ENCODE data around the gene DDX24.
A peak's percentile ranks its signal among the peaks of the same experiment; 100 is the strongest.
"Not testable (repeated sequence)": the region's sequence is repeated elsewhere in the genome, so short reads cannot be mapped to it uniquely, and the experiment has no call there.

Gene DDX24

DNA sequence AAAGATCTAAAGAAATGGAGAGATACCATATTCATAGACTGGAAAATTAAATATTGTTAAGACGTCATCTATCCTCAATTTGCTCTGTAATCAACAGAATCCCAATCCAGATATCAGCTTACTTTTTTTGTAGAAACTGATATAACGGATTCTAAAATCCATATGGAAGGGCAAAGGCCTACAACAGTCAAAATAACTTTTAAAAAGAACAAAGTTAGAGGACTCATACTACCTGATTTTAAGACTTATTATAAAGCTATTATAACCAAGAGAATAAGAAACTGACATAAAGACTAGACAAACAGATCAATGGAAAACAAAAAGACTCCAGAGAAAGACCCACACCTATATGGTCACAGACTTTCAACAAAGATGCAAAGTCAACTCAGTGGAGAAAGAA is 6.0 kb downstream of the DDX24 start:
- peaks cover 43% of the 10 kb centered on the region for H3K36me3 ChIP-seq (ENCODE audit: control insufficient read depth, insufficient read depth, low read length, severe bottlenecking)
- H3K4me3 ChIP-seq (ENCODE audit: low read length) = peak overlapping the region; percentile 63
- no peak overlapping the region for H3K9ac ChIP-seq (ENCODE audit: low read length)
- peaks cover 30% of the 10 kb centered on the region for H3K4me1 ChIP-seq (ENCODE audit: control insufficient read depth, insufficient read depth, low read length)
- no peaks in the 10 kb centered on the region for H3K27me3 ChIP-seq (replicated peaks; ENCODE audit: control insufficient read depth, insufficient read depth, low read length)
- no peak for DNase-seq (ENCODE audit: low read depth)
- peaks cover 24% of the 10 kb centered on the region for H3K9me3 ChIP-seq (ENCODE audit: control insufficient read depth, low read length)

DNA sequence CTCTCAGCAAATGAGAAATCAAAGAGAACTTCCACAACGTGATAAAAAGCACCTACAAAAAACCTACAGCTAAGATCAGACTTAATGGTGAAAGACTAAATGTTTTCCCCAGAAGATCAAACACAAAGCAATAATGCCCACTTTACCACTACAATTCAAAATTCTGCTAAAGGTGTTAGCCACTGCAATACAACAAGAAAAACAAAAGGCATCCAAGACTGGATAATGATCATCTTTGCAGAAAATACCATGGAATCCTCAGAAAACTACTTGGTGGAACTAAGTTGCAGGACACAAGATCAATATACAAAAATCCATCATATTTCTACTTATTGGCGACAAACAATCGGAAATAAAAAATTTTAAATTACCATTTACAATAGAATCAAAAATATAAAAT is 6.5 kb downstream of the DDX24 start:
- H3K4me3 ChIP-seq (ENCODE audit: low read length) = peak overlapping the region; percentile 63
- no peaks in the 10 kb centered on the region for H3K27me3 ChIP-seq (replicated peaks; ENCODE audit: control insufficient read depth, insufficient read depth, low read length)
- H3K4me1 ChIP-seq (ENCODE audit: control insufficient read depth, insufficient read depth, low read length) = peaks cover 26% of the 10 kb centered on the region
- H3K9ac ChIP-seq (ENCODE audit: low read length) = no peak overlapping the region
- DNase-seq (ENCODE audit: low read depth) = no peak
- peaks cover 29% of the 10 kb centered on the region for H3K9me3 ChIP-seq (ENCODE audit: control insufficient read depth, low read length)
- H3K36me3 ChIP-seq (ENCODE audit: control insufficient read depth, insufficient read depth, low read length, severe bottlenecking) = peaks cover 43% of the 10 kb centered on the region

DNA sequence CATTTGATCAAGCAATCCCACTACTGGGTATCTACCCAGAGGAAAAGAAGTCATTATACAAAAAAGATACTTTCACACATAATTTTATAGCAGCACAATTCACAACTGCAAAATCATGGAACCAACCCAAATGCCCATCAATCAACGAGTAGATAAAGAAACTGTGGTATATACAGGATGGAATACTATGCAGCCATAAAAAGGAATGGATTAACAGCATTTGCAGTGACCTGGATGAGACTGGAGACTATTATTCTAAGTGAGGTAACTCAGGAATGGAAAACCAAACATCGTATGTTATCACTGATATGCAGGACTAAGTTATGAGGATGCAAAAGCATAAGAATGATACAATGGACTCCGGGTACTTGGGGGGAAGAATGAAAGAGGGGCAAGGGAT is 8.9 kb downstream of the DDX24 start:
- not testable (repeated sequence) for H3K9ac ChIP-seq (ENCODE audit: low read length); DNase-seq (ENCODE audit: low read depth); H3K4me3 ChIP-seq (ENCODE audit: low read length); H3K27me3 ChIP-seq (replicated peaks; ENCODE audit: control insufficient read depth, insufficient read depth, low read length); H3K4me1 ChIP-seq (ENCODE audit: control insufficient read depth, insufficient read depth, low read length)
- H3K9me3 ChIP-seq (ENCODE audit: control insufficient read depth, low read length) = peaks cover 37% of the 10 kb centered on the region
- H3K36me3 ChIP-seq (ENCODE audit: control insufficient read depth, insufficient read depth, low read length, severe bottlenecking) = peaks cover 22% of the 10 kb centered on the region

DNA sequence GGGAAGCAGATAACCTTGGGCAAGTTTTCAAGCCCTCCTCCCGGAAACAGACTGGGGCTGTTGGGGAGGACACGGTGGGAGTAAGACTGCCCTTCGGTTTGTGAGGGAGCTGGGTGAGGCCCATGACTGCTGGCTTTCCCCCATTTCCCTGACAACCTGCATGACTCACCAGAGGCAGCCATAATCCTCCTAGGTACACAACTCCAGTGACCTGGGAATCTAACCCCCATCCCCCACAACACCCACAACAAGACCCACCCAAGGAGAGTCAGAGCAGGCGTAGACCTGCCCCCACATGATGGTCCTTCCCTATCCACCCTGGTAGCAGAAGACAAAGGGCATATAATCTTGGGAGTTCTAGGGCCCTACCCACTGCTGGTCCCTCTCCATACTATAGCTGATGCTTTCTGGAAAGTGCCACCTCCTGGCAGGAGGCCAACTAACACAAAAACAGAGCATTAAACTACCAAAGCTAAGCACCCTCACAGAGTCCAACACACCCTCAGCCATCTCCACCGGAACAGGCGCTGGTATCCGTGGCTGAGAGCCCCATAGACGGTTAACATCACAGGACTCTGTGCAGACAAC is 14.8 kb downstream of the DDX24 start:
- Histone ChIP-seq H3K4me3 (ENCODE audit: low read length) (no peak overlapping the region), H3K27me3 (replicated peaks; ENCODE audit: control insufficient read depth, insufficient read depth, low read length) (no peaks in the 10 kb centered on the region), H3K36me3 (ENCODE audit: control insufficient read depth, insufficient read depth, low read length, severe bottlenecking) (peaks cover 18% of the 10 kb centered on the region), H3K9me3 (ENCODE audit: control insufficient read depth, low read length) (peaks cover 12% of the 10 kb centered on the region), H3K9ac (ENCODE audit: low read length) (no peak overlapping the region), H3K4me1 (ENCODE audit: control insufficient read depth, insufficient read depth, low read length) (peaks cover 15% of the 10 kb centered on the region)
- no peak for DNase-seq (ENCODE audit: low read depth)

DNA sequence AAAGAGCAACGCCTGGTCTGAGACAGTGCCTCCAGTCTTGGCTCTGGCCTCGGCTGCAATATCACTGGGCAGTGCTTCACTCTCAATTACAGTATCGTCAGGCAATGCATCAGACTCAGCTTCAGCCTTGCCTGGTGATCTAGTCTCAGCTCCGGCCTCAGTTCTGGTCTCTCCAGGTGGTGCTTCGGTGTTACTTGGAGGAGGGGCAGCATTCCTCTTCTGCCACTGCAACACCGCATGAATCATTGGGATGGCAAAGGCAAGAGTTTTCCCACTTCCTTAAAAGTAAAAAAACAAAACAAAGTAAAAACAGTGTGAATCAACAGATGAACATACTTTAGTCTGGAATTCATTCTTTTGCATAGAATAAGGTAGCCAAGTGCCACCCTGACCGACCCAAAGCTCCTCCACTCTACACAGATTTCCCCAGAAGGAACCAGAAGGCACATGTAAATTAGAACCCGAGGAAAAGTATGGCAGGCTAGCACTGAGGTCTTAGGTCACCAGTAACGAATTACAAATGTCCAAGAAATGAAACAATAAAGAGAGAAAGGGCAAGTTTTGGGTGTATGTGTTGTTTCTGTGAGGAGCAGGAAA is 18.6 kb downstream of the DDX24 start:
- peak; percentile 36 for DNase-seq (ENCODE audit: low read depth)
- Histone ChIP-seq H3K9me3 (ENCODE audit: control insufficient read depth, low read length) (no peaks in the 10 kb centered on the region), H3K9ac (ENCODE audit: low read length) (no peak overlapping the region), H3K36me3 (ENCODE audit: control insufficient read depth, insufficient read depth, low read length, severe bottlenecking) (peaks cover 55% of the 10 kb centered on the region), H3K4me1 (ENCODE audit: control insufficient read depth, insufficient read depth, low read length) (peaks cover 22% of the 10 kb centered on the region), H3K27me3 (replicated peaks; ENCODE audit: control insufficient read depth, insufficient read depth, low read length) (no peaks in the 10 kb centered on the region), H3K4me3 (ENCODE audit: low read length) (peak overlapping the region; percentile 45)

DNA sequence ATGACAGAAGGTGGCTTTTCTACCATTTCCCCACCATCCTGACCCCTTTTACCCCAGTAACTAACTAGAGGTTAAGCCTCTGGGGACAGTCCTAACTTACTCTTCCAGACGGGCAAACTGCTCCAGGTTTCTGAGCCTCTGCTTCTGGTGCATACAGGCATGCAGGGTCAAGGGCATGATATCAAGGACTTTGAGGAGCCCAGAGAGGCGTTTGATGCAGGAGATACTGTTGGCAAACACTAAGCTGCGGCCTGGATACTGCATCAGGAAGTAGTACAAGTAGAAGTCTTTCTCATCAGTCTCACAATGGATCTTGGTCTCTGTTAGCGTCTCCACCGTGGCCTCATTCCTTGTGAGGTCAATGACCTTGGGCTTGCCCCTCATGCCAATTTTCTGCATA is 21.0 kb downstream of the DDX24 start:
- H3K4me3 ChIP-seq (ENCODE audit: low read length) = no peak overlapping the region
- H3K27me3 ChIP-seq (replicated peaks; ENCODE audit: control insufficient read depth, insufficient read depth, low read length) = no peaks in the 10 kb centered on the region
- H3K9ac ChIP-seq (ENCODE audit: low read length) = no peak overlapping the region
- H3K36me3 ChIP-seq (ENCODE audit: control insufficient read depth, insufficient read depth, low read length, severe bottlenecking) = peaks cover 80% of the 10 kb centered on the region
- no peak for DNase-seq (ENCODE audit: low read depth)
- no peaks in the 10 kb centered on the region for H3K9me3 ChIP-seq (ENCODE audit: control insufficient read depth, low read length)
- peaks cover 35% of the 10 kb centered on the region for H3K4me1 ChIP-seq (ENCODE audit: control insufficient read depth, insufficient read depth, low read length)

DNA sequence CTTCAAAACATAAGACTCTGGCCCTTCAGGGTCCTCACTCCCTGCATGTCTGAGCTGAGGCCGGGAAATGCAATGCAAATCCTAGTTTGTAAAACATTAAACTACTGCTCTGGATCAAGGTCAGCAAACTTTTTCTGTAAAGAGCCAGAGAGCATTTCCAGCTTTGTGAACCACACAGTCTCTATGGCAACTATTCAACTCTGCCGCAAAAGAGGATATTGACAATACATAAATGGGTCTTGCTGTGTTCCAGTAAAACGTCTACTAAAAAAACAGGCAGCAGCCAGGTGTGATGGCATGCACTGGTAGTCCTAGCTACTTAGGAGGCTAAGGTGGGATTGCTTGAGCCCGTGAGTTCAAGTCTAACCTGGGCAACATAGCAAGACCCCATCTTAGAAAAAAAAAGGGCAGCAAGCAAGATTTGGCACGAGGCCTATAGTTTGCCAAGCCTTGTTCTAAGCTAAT is 22.3 kb downstream of the DDX24 start:
- H3K9me3 ChIP-seq (ENCODE audit: control insufficient read depth, low read length) = no peaks in the 10 kb centered on the region
- no peak overlapping the region for H3K4me3 ChIP-seq (ENCODE audit: low read length)
- H3K9ac ChIP-seq (ENCODE audit: low read length) = no peak overlapping the region
- no peaks in the 10 kb centered on the region for H3K27me3 ChIP-seq (replicated peaks; ENCODE audit: control insufficient read depth, insufficient read depth, low read length)
- H3K36me3 ChIP-seq (ENCODE audit: control insufficient read depth, insufficient read depth, low read length, severe bottlenecking) = peaks cover 87% of the 10 kb centered on the region
- peaks cover 35% of the 10 kb centered on the region for H3K4me1 ChIP-seq (ENCODE audit: control insufficient read depth, insufficient read depth, low read length)
- no peak for DNase-seq (ENCODE audit: low read depth)

DNA sequence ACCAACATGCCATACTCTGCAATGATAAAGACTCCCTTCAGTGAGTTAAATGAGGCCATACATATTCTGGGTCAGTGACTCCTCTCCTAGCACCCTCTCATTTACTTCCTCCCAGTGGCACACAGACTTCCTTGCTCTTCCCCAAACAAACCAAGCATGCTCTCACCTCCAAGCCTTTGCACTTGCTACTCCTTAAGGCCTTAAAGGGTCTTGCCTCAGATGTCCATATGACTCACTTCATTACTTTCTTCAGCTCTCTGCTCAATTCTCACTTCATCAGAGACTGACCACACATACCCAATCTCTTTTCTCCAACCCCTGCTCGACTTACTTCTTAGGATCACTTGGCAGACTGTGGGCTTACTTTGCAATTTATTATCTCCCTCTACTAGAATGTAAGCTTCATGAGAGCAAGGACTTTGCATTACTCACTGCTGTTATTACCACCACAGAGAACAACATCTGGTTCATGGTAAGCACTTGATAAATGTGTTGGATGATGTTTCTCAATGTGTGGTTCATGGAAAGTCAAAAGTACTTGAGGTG is 22.8 kb downstream of the DDX24 start:
- no peaks in the 10 kb centered on the region for H3K27me3 ChIP-seq (replicated peaks; ENCODE audit: control insufficient read depth, insufficient read depth, low read length)
- H3K4me1 ChIP-seq (ENCODE audit: control insufficient read depth, insufficient read depth, low read length) = peaks cover 35% of the 10 kb centered on the region
- no peak overlapping the region for H3K9ac ChIP-seq (ENCODE audit: low read length)
- peaks cover 87% of the 10 kb centered on the region for H3K36me3 ChIP-seq (ENCODE audit: control insufficient read depth, insufficient read depth, low read length, severe bottlenecking)
- H3K4me3 ChIP-seq (ENCODE audit: low read length) = no peak overlapping the region
- H3K9me3 ChIP-seq (ENCODE audit: control insufficient read depth, low read length) = no peaks in the 10 kb centered on the region
- DNase-seq (ENCODE audit: low read depth) = no peak

DNA sequence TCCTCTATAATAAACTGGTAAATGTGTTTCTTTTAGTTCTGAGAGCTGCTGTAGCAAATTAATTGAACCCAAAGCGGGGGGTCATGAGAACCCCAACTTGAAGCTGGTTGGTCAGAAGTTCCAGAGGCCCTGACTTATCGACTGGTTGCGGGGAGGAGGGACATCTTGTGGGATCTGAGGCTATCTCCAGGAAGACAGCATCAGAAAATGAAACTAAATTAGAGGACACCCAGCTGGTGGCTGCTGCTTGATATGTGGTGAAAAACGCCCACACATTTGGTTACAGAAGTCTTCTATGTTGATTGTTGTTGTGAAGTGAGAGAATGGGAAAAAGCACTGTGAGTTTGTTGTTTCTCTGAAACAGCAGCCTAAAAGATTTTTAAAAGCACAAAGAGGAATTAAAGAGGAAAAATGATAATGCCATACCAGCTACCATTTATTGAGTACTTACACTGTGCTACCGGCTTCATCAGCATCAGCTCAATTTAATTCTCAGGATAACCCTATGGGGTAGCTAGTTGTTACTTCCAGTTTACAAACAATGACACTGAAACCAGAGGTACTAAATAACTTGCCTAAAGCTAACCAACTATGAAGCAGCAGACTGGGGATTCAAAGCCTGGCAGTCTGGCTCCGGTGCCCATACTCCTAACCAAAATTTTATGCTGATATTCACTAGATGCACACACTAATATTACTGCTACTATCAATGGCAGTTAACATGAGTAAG is 24.3 kb downstream of the DDX24 start:
- Histone ChIP-seq H3K27me3 (replicated peaks; ENCODE audit: control insufficient read depth, insufficient read depth, low read length) (no peaks in the 10 kb centered on the region), H3K9me3 (ENCODE audit: control insufficient read depth, low read length) (no peaks in the 10 kb centered on the region), H3K4me1 (ENCODE audit: control insufficient read depth, insufficient read depth, low read length) (peaks cover 27% of the 10 kb centered on the region), H3K4me3 (ENCODE audit: low read length) (no peak overlapping the region), H3K36me3 (ENCODE audit: control insufficient read depth, insufficient read depth, low read length, severe bottlenecking) (peaks cover 95% of the 10 kb centered on the region), H3K9ac (ENCODE audit: low read length) (no peak overlapping the region)
- no peak for DNase-seq (ENCODE audit: low read depth)

DNA sequence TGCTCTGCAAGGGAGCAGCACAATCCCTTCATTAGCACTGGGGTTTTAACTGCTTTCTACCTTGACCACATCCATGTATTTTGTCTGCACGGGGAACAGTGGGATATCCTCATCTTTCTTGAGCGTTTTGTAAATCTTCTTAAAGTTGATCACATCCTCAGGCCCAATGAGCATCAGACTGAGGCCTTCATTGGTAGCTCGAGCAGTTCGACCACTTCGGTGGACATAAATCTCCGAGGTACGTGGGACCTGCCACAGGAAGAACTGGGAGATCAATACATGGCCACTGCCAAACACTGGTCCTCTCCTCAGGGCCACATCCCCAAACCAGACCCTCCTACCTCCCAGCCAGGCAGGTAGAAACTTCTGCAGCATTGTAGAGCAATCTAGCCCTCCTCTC is 26.1 kb downstream of the DDX24 start:
- no peak overlapping the region for H3K9ac ChIP-seq (ENCODE audit: low read length)
- H3K4me1 ChIP-seq (ENCODE audit: control insufficient read depth, insufficient read depth, low read length) = peaks cover 35% of the 10 kb centered on the region
- no peak for DNase-seq (ENCODE audit: low read depth)
- no peaks in the 10 kb centered on the region for H3K9me3 ChIP-seq (ENCODE audit: control insufficient read depth, low read length)
- H3K4me3 ChIP-seq (ENCODE audit: low read length) = no peak overlapping the region
- peaks cover 94% of the 10 kb centered on the region for H3K36me3 ChIP-seq (ENCODE audit: control insufficient read depth, insufficient read depth, low read length, severe bottlenecking)
- H3K27me3 ChIP-seq (replicated peaks; ENCODE audit: control insufficient read depth, insufficient read depth, low read length) = no peaks in the 10 kb centered on the region

DNA sequence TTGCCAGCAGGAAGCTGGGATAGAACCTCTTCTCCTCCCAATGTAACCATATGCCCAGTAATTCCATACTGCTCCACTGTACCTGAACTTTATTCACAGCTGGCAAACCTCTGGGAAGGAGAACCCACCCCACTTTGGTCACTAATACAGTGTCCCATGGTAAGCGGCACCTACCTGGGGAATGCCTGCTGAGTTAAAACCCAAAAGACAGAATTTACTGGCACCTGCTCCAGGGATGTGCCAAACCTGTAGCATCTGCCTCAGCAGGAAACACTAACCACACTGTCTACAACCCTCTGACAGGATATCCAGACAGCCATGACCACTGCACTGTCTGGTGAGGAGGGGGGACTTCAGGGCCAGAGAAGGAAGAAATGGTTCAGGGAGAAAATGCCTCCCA is 26.6 kb downstream of the DDX24 start:
- no peak for DNase-seq (ENCODE audit: low read depth)
- Histone ChIP-seq H3K4me3 (ENCODE audit: low read length) (no peak overlapping the region), H3K36me3 (ENCODE audit: control insufficient read depth, insufficient read depth, low read length, severe bottlenecking) (peaks cover 94% of the 10 kb centered on the region), H3K4me1 (ENCODE audit: control insufficient read depth, insufficient read depth, low read length) (peaks cover 35% of the 10 kb centered on the region), H3K27me3 (replicated peaks; ENCODE audit: control insufficient read depth, insufficient read depth, low read length) (no peaks in the 10 kb centered on the region), H3K9ac (ENCODE audit: low read length) (no peak overlapping the region), H3K9me3 (ENCODE audit: control insufficient read depth, low read length) (no peaks in the 10 kb centered on the region)

Measured in adipocyte (in vitro differentiated cells).